Naive thymus-derived CD8-positive, alpha-beta T cell (primary cell): ENCODE results near the gene CMSS1. TPM values are rescaled to one million over a fixed set of nuclear protein-coding genes. Genes with fewer than 3 reads are reported as not detected.

Experiments
- ATAC-seq, 2 donors: fragments of 150-1000 bp; cut with Tn5 transposase in 1 of 2; sonication (Bioruptor Pico), chemical (Tn5 transposase) in 1 of 2; 1 replicate in 1 of 2; 2 replicates in 1 of 2; pipeline ENCODE4 v1.10.0; 2021; ENCODE audit warnings: mild to moderate bottlenecking in 2 of 2, moderate library complexity in 2 of 2
- POLR2A ChIA-PET: fragments of 350-600 bp; sonication (Branson Sonifier 250); formaldehyde crosslinking; loops from one replicate; lab custom pipeline; 2021; ENCODE audit warnings: antibody characterized with exemption; lab: Charles Lee
- DNase-seq, 10 donors: peaks; one replicate each; pipeline versions ENCODE4 v3.0.0 to v3.0.0-alpha.2; 2020 to 2022
- H3K27ac Mint-ChIP-seq, 10 donors: one replicate each; pipeline ENCODE4 v1.8.0; 2020 to 2022; ENCODE audit warnings: mild to moderate bottlenecking in 10 of 10, mixed read lengths in 10 of 10, moderate library complexity in 4 of 10, inconsistent platforms in 1 of 10
- H3K27me3 Mint-ChIP-seq, 5 donors: one replicate each; pipeline ENCODE4 v1.8.0; 2021 to 2022; ENCODE audit warnings: mixed read lengths in 5 of 5
- H3K36me3 Mint-ChIP-seq, 3 donors: one replicate each; pipeline ENCODE4 v1.8.0; 2020 to 2022; ENCODE audit warnings: mixed read lengths in 3 of 3, mild to moderate bottlenecking in 2 of 3, inconsistent platforms in 1 of 3
- H3K4me1 Mint-ChIP-seq, 4 donors: one replicate each; pipeline ENCODE4 v1.8.0; 2021 to 2022; ENCODE audit warnings: mixed read lengths in 4 of 4
- H3K4me3 Mint-ChIP-seq, 10 donors: one replicate each; pipeline ENCODE4 v1.8.0; 2020 to 2022; ENCODE audit warnings: mild to moderate bottlenecking in 10 of 10, mixed read lengths in 10 of 10, moderate library complexity in 6 of 10, inconsistent platforms in 1 of 10
- H3K9me3 Mint-ChIP-seq, 9 donors: one replicate each; pipeline ENCODE4 v1.8.0; 2020 to 2022; ENCODE audit warnings: mixed read lengths in 9 of 9, mild to moderate bottlenecking in 3 of 9, inconsistent platforms in 1 of 9, moderate library complexity in 1 of 9
- polyA plus RNA-seq, 3 donors: library from polyadenylated mRNA; unstranded; fragments of 300-500 nt; fragmentation: Illumina TruSeq; gene quantifications; one replicate each; pipeline ENCODE4 v1.2.3, GENCODE V29; 2021
- total RNA-seq, 8 experiments: library from RNA in 2 of 8; stranded (reverse) in 2 of 8; gene quantifications; one replicate each; pipeline ENCODE4 v1.2.3 and lab custom pipeline; 2021 to 2026

Gene CMSS1
- total and polyA plus RNA-seq, 5 experiments from 2014 or later = 18.9 to 32.4 (median 29.7) TPM

DNA sequence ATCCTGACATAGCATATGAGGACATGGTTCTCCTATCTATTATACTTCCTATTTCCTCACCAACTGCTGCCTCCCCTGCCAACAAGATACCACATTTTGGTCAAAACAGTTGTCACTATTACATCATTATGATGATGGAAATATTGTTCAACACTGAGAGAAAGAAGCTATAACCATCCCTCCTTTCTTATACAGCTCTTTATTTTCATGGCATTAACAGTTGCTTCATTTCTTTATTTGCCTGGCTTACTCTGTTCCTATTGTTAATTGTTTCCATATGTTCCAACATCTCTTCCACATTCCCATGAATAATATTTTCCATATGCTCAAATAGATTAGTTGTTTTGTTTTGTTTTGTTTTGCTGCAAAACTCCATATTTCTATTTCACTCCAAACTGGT, 337.5 kb downstream of the CMSS1 start:
- ATAC-seq (no peak), DNase-seq (no peak)
- H3K36me3 Mint-ChIP-seq = peaks cover 43 to 64% (median 63%) of the 10 kb centered on the region in 3 donors
- peak overlapping the region in 1 of 10 donors; percentile 12 for H3K27ac Mint-ChIP-seq
- no peak overlapping the region for H3K4me3 Mint-ChIP-seq
- H3K9me3 Mint-ChIP-seq = peaks cover 6 to 31% (median 22%) of the 10 kb centered on the region in 9 donors
- POLR2A ChIA-PET = no interaction called here
- H3K4me1 Mint-ChIP-seq = peaks cover 0 to 3% (median 0%) of the 10 kb centered on the region in 4 donors
- no peaks in the 10 kb centered on the region for H3K27me3 Mint-ChIP-seq

DNA sequence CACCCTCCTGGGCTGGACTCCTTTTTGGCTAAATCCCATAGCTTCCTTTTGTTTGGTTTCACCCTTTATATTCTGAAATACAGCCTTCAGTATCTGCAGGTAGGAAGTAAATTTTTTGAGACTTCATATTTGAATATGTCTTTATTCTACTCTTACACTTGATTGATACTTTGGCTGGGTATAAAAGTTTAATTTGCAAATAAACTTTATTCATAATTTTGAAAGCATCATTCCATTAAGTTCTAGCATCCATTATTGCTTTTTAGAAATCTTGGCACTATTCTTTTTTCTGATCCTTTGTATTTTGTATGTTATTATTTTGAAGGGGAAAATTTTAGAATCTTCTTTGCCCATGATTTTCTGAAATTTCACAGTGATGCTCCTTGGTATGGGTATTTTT, 337.9 kb downstream of the CMSS1 start:
- Mint-ChIP-seq H3K27ac (no peak overlapping the region), H3K36me3 (peaks cover 41 to 64% (median 64%) of the 10 kb centered on the region in 3 donors), H3K4me3 (no peak overlapping the region), H3K27me3 (no peaks in the 10 kb centered on the region), H3K9me3 (peaks cover 6 to 31% (median 22%) of the 10 kb centered on the region in 9 donors), H3K4me1 (peaks cover 0 to 3% (median 0%) of the 10 kb centered on the region in 4 donors)
- ATAC-seq = no peak
- POLR2A ChIA-PET = no interaction called here
- DNase-seq = no peak

- ATAC-seq (no peak), DNase-seq (no peak)
- POLR2A ChIA-PET = no interaction called here
- Mint-ChIP-seq H3K36me3 (peaks cover 22 to 60% (median 58%) of the 10 kb centered on the region in 3 donors), H3K27me3 (no peaks in the 10 kb centered on the region), H3K27ac (no peak overlapping the region), H3K9me3 (peaks cover 6 to 29% (median 19%) of the 10 kb centered on the region in 9 donors), H3K4me1 (peaks cover 0 to 3% (median 0%) of the 10 kb centered on the region in 4 donors), H3K4me3 (no peak overlapping the region)
These were observed 340.0 kb downstream of the CMSS1 start for GRCh38 chr3:100157685-100158084.

DNA sequence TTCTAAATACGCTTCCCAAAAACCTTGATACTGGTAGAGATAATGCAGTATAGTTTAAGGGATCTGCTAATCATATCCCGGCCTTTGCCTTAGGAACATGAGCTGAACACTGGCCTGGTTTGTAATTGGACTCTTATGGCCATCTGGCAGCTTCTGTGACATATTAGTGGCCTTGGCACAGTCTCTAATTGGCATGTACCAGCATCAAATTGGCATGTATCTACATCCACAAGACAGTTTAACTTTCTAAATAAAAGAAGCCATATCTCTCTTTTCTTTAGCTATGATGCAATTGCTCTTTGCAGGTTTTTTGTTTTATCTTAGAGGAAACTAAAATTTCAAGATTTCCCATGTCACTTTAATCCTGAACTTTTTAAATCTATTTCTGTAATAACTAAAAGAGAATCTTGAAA, 341.3 kb downstream of the CMSS1 start:
- Mint-ChIP-seq H3K4me3 (no peak overlapping the region), H3K27ac (no peak overlapping the region)
- no peak for DNase-seq

DNA sequence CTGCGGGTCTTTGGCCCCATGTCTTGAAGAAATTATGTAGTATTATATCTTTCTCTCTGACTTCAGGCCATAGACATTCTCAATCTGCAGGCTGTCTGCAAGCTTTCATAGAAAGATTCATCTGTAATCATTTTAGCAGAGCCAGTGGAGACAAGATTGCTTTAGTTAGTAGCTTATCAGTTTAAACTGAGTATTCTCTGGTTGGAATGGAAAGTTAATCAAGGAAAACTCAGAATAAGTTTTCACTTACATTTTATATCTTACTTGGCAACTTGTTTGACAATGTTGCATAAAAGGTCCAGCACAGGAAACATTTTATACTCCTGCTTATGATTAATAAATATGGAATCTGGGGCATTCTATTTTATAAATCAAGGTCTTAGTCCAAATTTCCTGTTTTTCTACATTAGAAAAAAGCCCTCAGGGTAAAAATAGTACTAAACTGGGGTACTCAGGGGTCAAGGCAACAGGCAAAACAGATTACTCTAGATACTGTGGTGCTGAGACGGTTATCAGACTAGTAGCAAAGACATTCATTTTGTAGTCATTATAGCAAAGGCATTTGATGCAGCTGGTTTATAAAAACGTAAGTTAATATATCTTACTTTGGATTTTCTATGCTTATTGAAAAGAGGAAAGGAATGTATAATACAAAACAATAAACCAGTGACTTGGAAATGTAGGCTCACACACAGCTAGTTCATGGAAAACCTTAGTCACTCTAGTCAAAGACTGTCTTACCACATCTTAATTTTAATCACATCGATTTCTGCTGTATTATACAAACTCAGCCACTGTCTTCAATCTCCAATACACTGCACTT, 341.9 kb downstream of the CMSS1 start:
- no peak for ATAC-seq
- POLR2A ChIA-PET = no interaction called here
- Mint-ChIP-seq H3K4me3 (no peak overlapping the region), H3K27me3 (no peaks in the 10 kb centered on the region), H3K36me3 (peaks cover 20 to 60% (median 48%) of the 10 kb centered on the region in 3 donors), H3K9me3 (peaks cover 5 to 23% (median 13%) of the 10 kb centered on the region in 9 donors), H3K4me1 (peaks cover 0 to 3% (median 0%) of the 10 kb centered on the region in 4 donors), H3K27ac (no peak overlapping the region)
- no peak for DNase-seq

More for the DNA sequence above, 341.3 kb downstream of the CMSS1 start:
- POLR2A ChIA-PET = no interaction called here
- H3K27me3 Mint-ChIP-seq = no peaks in the 10 kb centered on the region
- peaks cover 20 to 55% (median 53%) of the 10 kb centered on the region in 3 donors for H3K36me3 Mint-ChIP-seq
- peaks cover 0 to 3% (median 0%) of the 10 kb centered on the region in 4 donors for H3K4me1 Mint-ChIP-seq
- peaks cover 5 to 27% (median 14%) of the 10 kb centered on the region in 9 donors for H3K9me3 Mint-ChIP-seq
- no peak for ATAC-seq

GRCh38 chr3:100160521-100160920, 342.9 kb downstream of the CMSS1 start:
- peaks cover 0 to 3% (median 0%) of the 10 kb centered on the region in 4 donors for H3K4me1 Mint-ChIP-seq
- H3K27ac Mint-ChIP-seq = no peak overlapping the region
- no peak for ATAC-seq
- H3K9me3 Mint-ChIP-seq = peaks cover 0 to 16% (median 6%) of the 10 kb centered on the region in 9 donors
- POLR2A ChIA-PET = no interaction called here
- H3K36me3 Mint-ChIP-seq = peaks cover 12 to 55% (median 41%) of the 10 kb centered on the region in 3 donors
- no peak for DNase-seq
- H3K27me3 Mint-ChIP-seq = no peaks in the 10 kb centered on the region
- H3K4me3 Mint-ChIP-seq = no peak overlapping the region

- H3K27me3 Mint-ChIP-seq = no peaks in the 10 kb centered on the region
- POLR2A ChIA-PET = no interaction called here
- DNase-seq (no peak), ATAC-seq (no peak)
- H3K4me3 Mint-ChIP-seq = no peak overlapping the region
- H3K36me3 Mint-ChIP-seq = peaks cover 0 to 47% (median 29%) of the 10 kb centered on the region in 3 donors
- no peaks in the 10 kb centered on the region for H3K9me3 Mint-ChIP-seq
- no peak overlapping the region for H3K27ac Mint-ChIP-seq
- H3K4me1 Mint-ChIP-seq = peaks cover 0 to 2% (median 0%) of the 10 kb centered on the region in 4 donors
These were observed 346.1 kb downstream of the CMSS1 start for GRCh38 chr3:100163787-100164186.

DNA sequence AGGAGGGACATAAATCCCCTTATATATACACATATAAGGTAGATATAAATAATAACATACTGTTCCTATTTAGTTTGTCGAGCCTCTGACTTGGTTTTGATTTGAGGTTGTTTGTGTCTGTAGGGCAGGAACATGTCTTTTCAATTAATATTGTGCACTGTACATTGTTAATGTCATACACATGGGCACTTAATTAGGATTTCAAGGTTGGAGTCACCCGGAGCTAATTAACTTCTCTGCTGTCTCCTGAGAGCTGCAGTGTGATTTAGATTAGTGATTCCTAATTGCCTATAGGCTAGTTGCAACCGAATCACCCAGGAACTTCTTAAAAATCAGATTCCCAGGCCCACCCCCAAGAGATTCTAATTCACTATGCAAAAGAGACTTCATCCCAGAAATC, 347.1 kb downstream of the CMSS1 start:
- Mint-ChIP-seq H3K27ac (no peak overlapping the region), H3K4me3 (no peak overlapping the region), H3K4me1 (peaks cover 0 to 2% (median 0%) of the 10 kb centered on the region in 4 donors), H3K36me3 (peaks cover 0 to 54% (median 34%) of the 10 kb centered on the region in 3 donors), H3K9me3 (no peaks in the 10 kb centered on the region), H3K27me3 (no peaks in the 10 kb centered on the region)
- ATAC-seq = no peak
- POLR2A ChIA-PET = no interaction called here
- no peak for DNase-seq

DNA sequence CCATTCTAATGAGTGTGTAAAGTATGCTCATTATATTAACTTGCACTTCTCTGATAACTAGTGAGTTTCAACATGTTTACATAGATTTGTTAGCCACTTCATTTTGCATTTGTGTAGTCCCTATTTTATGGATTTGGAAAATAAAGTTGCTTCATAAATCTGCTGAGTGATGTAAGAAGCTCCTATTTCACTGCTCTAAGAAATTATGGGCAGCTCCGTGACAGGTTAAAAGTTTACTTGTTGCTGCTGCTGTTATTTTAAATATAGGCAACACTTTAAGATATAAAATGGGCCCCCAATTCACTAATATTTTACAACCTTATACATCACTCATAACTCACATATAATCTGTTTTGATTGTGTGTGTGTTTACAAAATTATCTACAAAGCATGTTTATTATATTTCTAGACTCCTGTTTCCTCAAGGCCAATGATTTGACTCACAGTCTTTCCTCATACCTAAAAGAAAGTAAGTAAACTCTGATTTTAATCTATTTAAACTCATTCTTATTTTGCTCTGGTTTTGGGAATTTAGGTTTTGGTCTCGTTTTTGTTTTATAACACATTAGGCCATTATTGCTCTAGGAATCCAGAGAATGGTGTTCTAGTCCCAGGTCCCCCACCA, 348.4 kb downstream of the CMSS1 start:
- no peaks in the 10 kb centered on the region for H3K9me3 Mint-ChIP-seq
- peaks cover 0 to 53% (median 25%) of the 10 kb centered on the region in 3 donors for H3K36me3 Mint-ChIP-seq
- ATAC-seq = no peak
- peaks cover 0 to 2% (median 0%) of the 10 kb centered on the region in 4 donors for H3K4me1 Mint-ChIP-seq
- POLR2A ChIA-PET = no interaction called here
- H3K27ac Mint-ChIP-seq = no peak overlapping the region
- no peak overlapping the region for H3K4me3 Mint-ChIP-seq
- no peaks in the 10 kb centered on the region for H3K27me3 Mint-ChIP-seq
- no peak for DNase-seq

- no peak for ATAC-seq
- H3K36me3 Mint-ChIP-seq = peaks cover 0 to 58% (median 22%) of the 10 kb centered on the region in 3 donors
These were observed 351.7 kb downstream of the CMSS1 start for GRCh38 chr3:100169201-100169920.

DNA sequence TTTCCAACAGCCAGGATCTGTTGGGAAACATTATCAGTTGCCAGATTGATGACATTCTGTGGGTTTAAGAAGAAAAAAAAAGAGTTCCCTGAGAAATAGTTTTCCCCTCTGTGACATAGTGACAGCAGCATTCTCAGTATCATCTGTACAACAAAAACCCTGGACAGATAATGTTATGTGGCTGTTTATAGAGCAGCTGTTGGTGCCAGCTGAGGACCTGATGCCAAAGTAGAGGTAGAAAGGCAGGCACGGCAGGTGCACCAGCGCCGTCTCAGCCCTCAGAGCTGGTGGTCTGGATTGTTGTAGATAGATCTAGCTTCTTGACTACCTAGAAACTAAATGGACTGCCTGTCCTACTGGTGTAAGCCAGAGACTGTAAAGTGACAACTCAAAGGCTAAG, 352.8 kb downstream of the CMSS1 start:
- POLR2A ChIA-PET = interaction anchor here (0.5 kb wide), 1 partner anchor 1310 kb away, joined by 3 read pairs; no protein-coding TSS in a partner anchor
- Mint-ChIP-seq H3K36me3 (peaks cover 0 to 62% (median 27%) of the 10 kb centered on the region in 3 donors), H3K27ac (no peak overlapping the region), H3K27me3 (no peaks in the 10 kb centered on the region), H3K4me3 (no peak overlapping the region), H3K9me3 (no peaks in the 10 kb centered on the region), H3K4me1 (peaks cover 0 to 2% (median 0%) of the 10 kb centered on the region in 4 donors)
- ATAC-seq (no peak), DNase-seq (no peak)

More at GRCh38 chr3:100169201-100169920, 351.7 kb downstream of the CMSS1 start:
- POLR2A ChIA-PET = no interaction called here
- Mint-ChIP-seq H3K27me3 (no peaks in the 10 kb centered on the region), H3K27ac (peak overlapping the region in 1 of 10 donors; percentile 23), H3K9me3 (no peaks in the 10 kb centered on the region), H3K4me3 (no peak overlapping the region), H3K4me1 (peaks cover 0 to 2% (median 0%) of the 10 kb centered on the region in 4 donors)
- DNase-seq = no peak

- Mint-ChIP-seq H3K4me3 (no peak overlapping the region), H3K27me3 (no peaks in the 10 kb centered on the region), H3K4me1 (peaks cover 0 to 2% (median 0%) of the 10 kb centered on the region in 4 donors), H3K36me3 (peaks cover 7 to 70% (median 35%) of the 10 kb centered on the region in 3 donors), H3K27ac (no peak overlapping the region), H3K9me3 (peaks cover 0 to 7% (median 0%) of the 10 kb centered on the region in 9 donors)
- DNase-seq (no peak), ATAC-seq (no peak)
- POLR2A ChIA-PET = interaction anchor here (0.5 kb wide), 1 partner anchor 1309 kb away, joined by 3 read pairs; no protein-coding TSS in a partner anchor
These were observed 353.7 kb downstream of the CMSS1 start for GRCh38 chr3:100171211-100171914.
